ENCODE results near the gene KCTD7.
"Not testable (repeated sequence)": the region's sequence is repeated elsewhere in the genome, so short reads cannot be mapped to it uniquely, and the experiment has no call there.

Gene KCTD7

GRCh38 chr7:66630531-66630930 lies 1.9 kb downstream of the KCTD7 start:
- Mint-ChIP-seq H3K36me3 (ENCODE audit: low read depth) (peaks cover 38% of the 10 kb centered on the region), H3K4me3 (peak overlapping the region; percentile 72), H3K4me1 (ENCODE audit: low read depth) (peaks cover 43% of the 10 kb centered on the region), H3K27ac (peak overlapping the region; percentile 84), H3K27me3 (ENCODE audit: low read depth) (no peaks in the 10 kb centered on the region), H3K9me3 (no peaks in the 10 kb centered on the region)
- DNase-seq (ENCODE audit: low spot score), result no peak

GRCh38 chr7:66631471-66631870 lies 2.8 kb downstream of the KCTD7 start:
- DNase-seq (ENCODE audit: low spot score), result no peak
- Mint-ChIP-seq H3K36me3 (ENCODE audit: low read depth) (peaks cover 38% of the 10 kb centered on the region), H3K4me1 (ENCODE audit: low read depth) (peaks cover 43% of the 10 kb centered on the region), H3K27me3 (ENCODE audit: low read depth) (no peaks in the 10 kb centered on the region), H3K9me3 (no peaks in the 10 kb centered on the region), H3K4me3 (peak overlapping the region; percentile 72), H3K27ac (peak overlapping the region; percentile 84)

- peaks cover 35% of the 10 kb centered on the region for H3K4me1 Mint-ChIP-seq (ENCODE audit: low read depth)
- H3K36me3 Mint-ChIP-seq (ENCODE audit: low read depth), result peaks cover 52% of the 10 kb centered on the region
- no peak for DNase-seq (ENCODE audit: low spot score)
- no peak overlapping the region for H3K27ac Mint-ChIP-seq
- no peak overlapping the region for H3K4me3 Mint-ChIP-seq
- no peaks in the 10 kb centered on the region for H3K9me3 Mint-ChIP-seq
- no peaks in the 10 kb centered on the region for H3K27me3 Mint-ChIP-seq (ENCODE audit: low read depth)
These were observed 6.1 kb downstream of the KCTD7 start for GRCh38 chr7:66634816-66635215.

- not testable (repeated sequence) for H3K27me3 Mint-ChIP-seq (ENCODE audit: low read depth); DNase-seq (ENCODE audit: low spot score); H3K9me3 Mint-ChIP-seq; H3K4me3 Mint-ChIP-seq; H3K27ac Mint-ChIP-seq
- Mint-ChIP-seq H3K36me3 (ENCODE audit: low read depth) (peaks cover 52% of the 10 kb centered on the region), H3K4me1 (ENCODE audit: low read depth) (peaks cover 28% of the 10 kb centered on the region)
These were observed 6.8 kb downstream of the KCTD7 start for GRCh38 chr7:66635322-66635981.

- H3K27ac Mint-ChIP-seq; H3K9me3 Mint-ChIP-seq; H3K4me3 Mint-ChIP-seq; H3K27me3 Mint-ChIP-seq (ENCODE audit: low read depth): not testable (repeated sequence)
- H3K36me3 Mint-ChIP-seq (ENCODE audit: low read depth), result peaks cover 51% of the 10 kb centered on the region
- H3K4me1 Mint-ChIP-seq (ENCODE audit: low read depth), result peaks cover 22% of the 10 kb centered on the region
- DNase-seq (ENCODE audit: low spot score), result peak; percentile 57
These were observed 7.4 kb downstream of the KCTD7 start for GRCh38 chr7:66635982-66636546.

- Mint-ChIP-seq H3K4me3 (no peak overlapping the region), H3K27me3 (ENCODE audit: low read depth) (no peaks in the 10 kb centered on the region), H3K9me3 (no peaks in the 10 kb centered on the region), H3K36me3 (ENCODE audit: low read depth) (peaks cover 54% of the 10 kb centered on the region), H3K27ac (no peak overlapping the region), H3K4me1 (ENCODE audit: low read depth) (peaks cover 8% of the 10 kb centered on the region)
- no peak for DNase-seq (ENCODE audit: low spot score)
These were observed 9.8 kb downstream of the KCTD7 start for GRCh38 chr7:66638309-66639099.

GRCh38 chr7:66639773-66640172 lies 11.1 kb downstream of the KCTD7 start:
- no peaks in the 10 kb centered on the region for H3K27me3 Mint-ChIP-seq (ENCODE audit: low read depth)
- H3K4me3 Mint-ChIP-seq, result no peak overlapping the region
- H3K9me3 Mint-ChIP-seq, result no peaks in the 10 kb centered on the region
- DNase-seq (ENCODE audit: low spot score), result no peak
- no peak overlapping the region for H3K27ac Mint-ChIP-seq
- peaks cover 4% of the 10 kb centered on the region for H3K4me1 Mint-ChIP-seq (ENCODE audit: low read depth)
- peaks cover 56% of the 10 kb centered on the region for H3K36me3 Mint-ChIP-seq (ENCODE audit: low read depth)

- Mint-ChIP-seq H3K4me3 (no peak overlapping the region), H3K4me1 (ENCODE audit: low read depth) (peaks cover 2% of the 10 kb centered on the region), H3K9me3 (no peaks in the 10 kb centered on the region), H3K36me3 (ENCODE audit: low read depth) (peaks cover 65% of the 10 kb centered on the region), H3K27me3 (ENCODE audit: low read depth) (no peaks in the 10 kb centered on the region), H3K27ac (no peak overlapping the region)
- DNase-seq (ENCODE audit: low spot score), result no peak
These were observed 12.3 kb downstream of the KCTD7 start for GRCh38 chr7:66640802-66641525.

- peaks cover 66% of the 10 kb centered on the region for H3K36me3 Mint-ChIP-seq (ENCODE audit: low read depth)
These were observed 12.8 kb downstream of the KCTD7 start for GRCh38 chr7:66641526-66641871.

GRCh38 chr7:66642186-66642585 lies 13.5 kb downstream of the KCTD7 start:
- no peaks in the 10 kb centered on the region for H3K9me3 Mint-ChIP-seq
- no peak overlapping the region for H3K27ac Mint-ChIP-seq
- no peak for DNase-seq (ENCODE audit: low spot score)
- H3K27me3 Mint-ChIP-seq (ENCODE audit: low read depth), result no peaks in the 10 kb centered on the region
- no peak overlapping the region for H3K4me3 Mint-ChIP-seq
- H3K4me1 Mint-ChIP-seq (ENCODE audit: low read depth), result peaks cover 2% of the 10 kb centered on the region
- peaks cover 69% of the 10 kb centered on the region for H3K36me3 Mint-ChIP-seq (ENCODE audit: low read depth)

More at GRCh38 chr7:66641526-66641871, 12.8 kb downstream of the KCTD7 start:
- Mint-ChIP-seq H3K9me3 (no peaks in the 10 kb centered on the region), H3K4me3 (no peak overlapping the region), H3K4me1 (ENCODE audit: low read depth) (peaks cover 2% of the 10 kb centered on the region), H3K27ac (no peak overlapping the region), H3K27me3 (ENCODE audit: low read depth) (no peaks in the 10 kb centered on the region)
- DNase-seq (ENCODE audit: low spot score), result no peak

- H3K27me3 Mint-ChIP-seq (ENCODE audit: low read depth), result no peaks in the 10 kb centered on the region
- H3K4me1 Mint-ChIP-seq (ENCODE audit: low read depth), result peaks cover 2% of the 10 kb centered on the region
- DNase-seq (ENCODE audit: low spot score), result no peak
- H3K4me3 Mint-ChIP-seq, result no peak overlapping the region
- no peaks in the 10 kb centered on the region for H3K9me3 Mint-ChIP-seq
- H3K36me3 Mint-ChIP-seq (ENCODE audit: low read depth), result peaks cover 68% of the 10 kb centered on the region
- peak overlapping the region; percentile 31 for H3K27ac Mint-ChIP-seq
These were observed 14.3 kb downstream of the KCTD7 start for GRCh38 chr7:66642932-66643331.

- Mint-ChIP-seq H3K9me3 (no peaks in the 10 kb centered on the region), H3K27ac (no peak overlapping the region), H3K27me3 (ENCODE audit: low read depth) (no peaks in the 10 kb centered on the region), H3K4me3 (no peak overlapping the region), H3K36me3 (ENCODE audit: low read depth) (peaks cover 65% of the 10 kb centered on the region), H3K4me1 (ENCODE audit: low read depth) (peaks cover 2% of the 10 kb centered on the region)
- no peak for DNase-seq (ENCODE audit: low spot score)
These were observed 14.7 kb downstream of the KCTD7 start for GRCh38 chr7:66643395-66643794.

GRCh38 chr7:66651026-66651425 lies 22.3 kb downstream of the KCTD7 start:
- not testable (repeated sequence) for H3K4me3 Mint-ChIP-seq; H3K4me1 Mint-ChIP-seq (ENCODE audit: low read depth); DNase-seq (ENCODE audit: low spot score); H3K9me3 Mint-ChIP-seq; H3K27me3 Mint-ChIP-seq (ENCODE audit: low read depth); H3K27ac Mint-ChIP-seq; H3K36me3 Mint-ChIP-seq (ENCODE audit: low read depth)

GRCh38 chr7:66653719-66654274 lies 25.1 kb downstream of the KCTD7 start:
- peak overlapping the region; percentile 95 for H3K27ac Mint-ChIP-seq
- H3K9me3 Mint-ChIP-seq; DNase-seq (ENCODE audit: low spot score); H3K27me3 Mint-ChIP-seq (ENCODE audit: low read depth); H3K36me3 Mint-ChIP-seq (ENCODE audit: low read depth): not testable (repeated sequence)
- H3K4me1 Mint-ChIP-seq (ENCODE audit: low read depth), result peaks cover 12% of the 10 kb centered on the region
- peak overlapping the region; percentile 95 for H3K4me3 Mint-ChIP-seq

All from T-helper 2 cell treated with Interferon-gamma antibody and Interleukin-4, amounts not matched to agents 5 μg/mL and 100 μg/mL, for 36 hours (primary cell).